ENCODE results near the gene SETD6. TPM values are rescaled to one million over a fixed set of nuclear protein-coding genes. Genes with fewer than 3 reads are reported as not detected.

SETD6 gene
- total and polyA plus RNA-seq, 2 of the 13 experiments (the other 11 are each of a cell fraction or from before 2014, with no cell fraction given): 24.0 to 25.7 TPM

DNA sequence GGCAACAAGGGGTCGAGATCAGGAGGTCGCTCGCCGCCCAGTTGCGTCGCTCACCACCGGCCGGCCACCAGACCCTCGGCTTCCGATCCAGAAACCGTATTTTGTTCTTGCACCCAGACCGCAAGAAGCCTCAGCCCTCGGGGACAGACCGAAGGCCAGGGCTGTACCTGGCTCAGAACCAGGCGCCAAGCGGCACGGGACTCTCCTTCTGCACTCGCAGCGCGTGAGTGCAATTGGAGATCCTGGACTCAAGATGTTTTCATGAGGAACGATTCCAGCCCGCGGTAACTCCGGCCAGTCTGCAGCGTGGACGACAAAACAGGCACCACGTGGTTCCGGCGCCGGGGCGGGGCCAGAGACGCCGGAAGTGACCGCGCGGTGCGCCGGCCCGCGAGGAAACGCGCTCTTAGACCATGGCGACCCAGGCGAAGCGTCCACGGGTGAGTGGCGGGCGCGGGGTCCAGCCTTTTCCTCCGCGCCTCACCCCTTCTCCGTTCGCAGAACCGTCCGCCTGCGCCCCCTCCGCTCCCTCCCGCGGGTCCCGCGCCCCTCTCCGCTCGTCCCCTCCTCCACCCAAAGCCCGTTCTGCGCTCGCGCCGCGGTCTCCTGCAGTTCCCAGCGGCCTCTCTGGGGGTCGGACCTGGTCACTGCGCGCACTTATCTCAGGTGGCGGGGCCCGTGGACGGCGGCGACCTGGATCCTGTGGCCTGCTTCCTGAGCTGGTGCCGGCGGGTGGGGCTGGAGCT, at the start of gene SETD6 (continued):
- TF ChIP-seq SOX6 (IDR thresholded peaks at IDR 0.05): no peak
- TF ChIP-seq SOX6 (CRISPR knock-in tag; IDR thresholded peaks at IDR 0.05): peak; percentile 62; the same call in 1 of the 2 replicates
- TF ChIP-seq, protein P1, sequence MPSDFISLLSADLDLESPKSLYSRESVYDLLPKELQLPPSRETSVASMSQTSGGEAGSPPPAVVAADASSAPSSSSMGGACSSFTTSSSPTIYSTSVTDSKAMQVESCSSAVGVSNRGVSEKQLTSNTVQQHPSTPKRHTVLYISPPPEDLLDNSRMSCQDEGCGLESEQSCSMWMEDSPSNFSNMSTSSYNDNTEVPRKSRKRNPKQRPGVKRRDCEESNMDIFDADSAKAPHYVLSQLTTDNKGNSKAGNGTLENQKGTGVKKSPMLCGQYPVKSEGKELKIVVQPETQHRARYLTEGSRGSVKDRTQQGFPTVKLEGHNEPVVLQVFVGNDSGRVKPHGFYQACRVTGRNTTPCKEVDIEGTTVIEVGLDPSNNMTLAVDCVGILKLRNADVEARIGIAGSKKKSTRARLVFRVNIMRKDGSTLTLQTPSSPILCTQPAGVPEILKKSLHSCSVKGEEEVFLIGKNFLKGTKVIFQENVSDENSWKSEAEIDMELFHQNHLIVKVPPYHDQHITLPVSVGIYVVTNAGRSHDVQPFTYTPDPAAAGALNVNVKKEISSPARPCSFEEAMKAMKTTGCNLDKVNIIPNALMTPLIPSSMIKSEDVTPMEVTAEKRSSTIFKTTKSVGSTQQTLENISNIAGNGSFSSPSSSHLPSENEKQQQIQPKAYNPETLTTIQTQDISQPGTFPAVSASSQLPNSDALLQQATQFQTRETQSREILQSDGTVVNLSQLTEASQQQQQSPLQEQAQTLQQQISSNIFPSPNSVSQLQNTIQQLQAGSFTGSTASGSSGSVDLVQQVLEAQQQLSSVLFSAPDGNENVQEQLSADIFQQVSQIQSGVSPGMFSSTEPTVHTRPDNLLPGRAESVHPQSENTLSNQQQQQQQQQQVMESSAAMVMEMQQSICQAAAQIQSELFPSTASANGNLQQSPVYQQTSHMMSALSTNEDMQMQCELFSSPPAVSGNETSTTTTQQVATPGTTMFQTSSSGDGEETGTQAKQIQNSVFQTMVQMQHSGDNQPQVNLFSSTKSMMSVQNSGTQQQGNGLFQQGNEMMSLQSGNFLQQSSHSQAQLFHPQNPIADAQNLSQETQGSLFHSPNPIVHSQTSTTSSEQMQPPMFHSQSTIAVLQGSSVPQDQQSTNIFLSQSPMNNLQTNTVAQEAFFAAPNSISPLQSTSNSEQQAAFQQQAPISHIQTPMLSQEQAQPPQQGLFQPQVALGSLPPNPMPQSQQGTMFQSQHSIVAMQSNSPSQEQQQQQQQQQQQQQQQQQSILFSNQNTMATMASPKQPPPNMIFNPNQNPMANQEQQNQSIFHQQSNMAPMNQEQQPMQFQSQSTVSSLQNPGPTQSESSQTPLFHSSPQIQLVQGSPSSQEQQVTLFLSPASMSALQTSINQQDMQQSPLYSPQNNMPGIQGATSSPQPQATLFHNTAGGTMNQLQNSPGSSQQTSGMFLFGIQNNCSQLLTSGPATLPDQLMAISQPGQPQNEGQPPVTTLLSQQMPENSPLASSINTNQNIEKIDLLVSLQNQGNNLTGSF (CRISPR knock-in tag; IDR thresholded peaks at IDR 0.05): peak; percentile 92; the same call in 1 of the 2 replicates
- TF ChIP-seq, protein P2, sequence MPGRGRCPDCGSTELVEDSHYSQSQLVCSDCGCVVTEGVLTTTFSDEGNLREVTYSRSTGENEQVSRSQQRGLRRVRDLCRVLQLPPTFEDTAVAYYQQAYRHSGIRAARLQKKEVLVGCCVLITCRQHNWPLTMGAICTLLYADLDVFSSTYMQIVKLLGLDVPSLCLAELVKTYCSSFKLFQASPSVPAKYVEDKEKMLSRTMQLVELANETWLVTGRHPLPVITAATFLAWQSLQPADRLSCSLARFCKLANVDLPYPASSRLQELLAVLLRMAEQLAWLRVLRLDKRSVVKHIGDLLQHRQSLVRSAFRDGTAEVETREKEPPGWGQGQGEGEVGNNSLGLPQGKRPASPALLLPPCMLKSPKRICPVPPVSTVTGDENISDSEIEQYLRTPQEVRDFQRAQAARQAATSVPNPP (CRISPR knock-in tag; IDR thresholded peaks at IDR 0.05): peak; percentile 80; the same call in 1 of the 2 replicates
- TF ChIP-seq ZNF792 (CRISPR knock-in tag; IDR thresholded peaks at IDR 0.05): peak; percentile 81; the same call in 1 of the 2 replicates
- TF ChIP-seq, protein P3, sequence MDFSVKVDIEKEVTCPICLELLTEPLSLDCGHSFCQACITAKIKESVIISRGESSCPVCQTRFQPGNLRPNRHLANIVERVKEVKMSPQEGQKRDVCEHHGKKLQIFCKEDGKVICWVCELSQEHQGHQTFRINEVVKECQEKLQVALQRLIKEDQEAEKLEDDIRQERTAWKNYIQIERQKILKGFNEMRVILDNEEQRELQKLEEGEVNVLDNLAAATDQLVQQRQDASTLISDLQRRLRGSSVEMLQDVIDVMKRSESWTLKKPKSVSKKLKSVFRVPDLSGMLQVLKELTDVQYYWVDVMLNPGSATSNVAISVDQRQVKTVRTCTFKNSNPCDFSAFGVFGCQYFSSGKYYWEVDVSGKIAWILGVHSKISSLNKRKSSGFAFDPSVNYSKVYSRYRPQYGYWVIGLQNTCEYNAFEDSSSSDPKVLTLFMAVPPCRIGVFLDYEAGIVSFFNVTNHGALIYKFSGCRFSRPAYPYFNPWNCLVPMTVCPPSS (IDR thresholded peaks at IDR 0.05): no peak
- no peak for TF ChIP-seq HDAC6 (IDR thresholded peaks at IDR 0.05; ENCODE audit: low read depth, low read length)
- no peak; the same call in 1 of the 2 replicates for TF ChIP-seq MAFG (CRISPR knock-in tag; IDR thresholded peaks at IDR 0.05)
- TF ChIP-seq AKAP8 (CRISPR knock-in tag; IDR thresholded peaks at IDR 0.05): peak; percentile 85
- TF ChIP-seq ZNF629 (CRISPR knock-in tag; conservative IDR thresholded peaks at IDR 0.05): no peak; the same call in 1 of the 2 replicates
- TF ChIP-seq ZNF724P (CRISPR knock-in tag; IDR thresholded peaks at IDR 0.05; ENCODE audit: borderline replicate concordance): peak; percentile 94
- TF ChIP-seq, protein P4, sequence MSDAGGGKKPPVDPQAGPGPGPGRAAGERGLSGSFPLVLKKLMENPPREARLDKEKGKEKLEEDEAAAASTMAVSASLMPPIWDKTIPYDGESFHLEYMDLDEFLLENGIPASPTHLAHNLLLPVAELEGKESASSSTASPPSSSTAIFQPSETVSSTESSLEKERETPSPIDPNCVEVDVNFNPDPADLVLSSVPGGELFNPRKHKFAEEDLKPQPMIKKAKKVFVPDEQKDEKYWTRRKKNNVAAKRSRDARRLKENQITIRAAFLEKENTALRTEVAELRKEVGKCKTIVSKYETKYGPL (CRISPR knock-in tag; IDR thresholded peaks at IDR 0.05): peak; percentile 79; the same call in 1 of the 2 replicates
- TF ChIP-seq NFYC (CRISPR knock-in tag; IDR thresholded peaks at IDR 0.05): no peak
- peak; percentile 63; the same call in 1 of the 2 replicates for TF ChIP-seq ZNF441 (CRISPR knock-in tag; IDR thresholded peaks at IDR 0.05; ENCODE audit: borderline replicate concordance)

Data from HepG2 (cell line).